ENCODE measurements around the gene GFM1. TPM values are rescaled to one million over a fixed set of nuclear protein-coding genes. Genes with fewer than 3 reads are reported as not detected.

The GFM1 gene
- total RNA-seq, 1 experiment from 2014 or later: 71.5 TPM

- in situ Hi-C loops (cut with HindIII; ENCODE audit: low pct_unique_long_range_greater_than_20kb, low sequenced_read_pairs): no loop called here
- no peak for DNase-seq (ENCODE audit: low read depth, low spot score)
Measured at GRCh38 chr3:158712443-158712842, 68.1 kb downstream of the GFM1 start.

- peak; percentile 99 for DNase-seq (ENCODE audit: low read depth, low spot score)
- in situ Hi-C loops (cut with HindIII; ENCODE audit: low pct_unique_long_range_greater_than_20kb, low sequenced_read_pairs): no loop called here
Measured at GRCh38 chr3:158713094-158713499, 68.8 kb downstream of the GFM1 start.

GRCh38 chr3:158717576-158717975, 73.2 kb downstream of the GFM1 start:
- in situ Hi-C loops (cut with HindIII; ENCODE audit: low pct_unique_long_range_greater_than_20kb, low sequenced_read_pairs): no loop called here
- DNase-seq (ENCODE audit: low read depth, low spot score): no peak

GRCh38 chr3:158718490-158719170, 74.3 kb downstream of the GFM1 start:
- in situ Hi-C loops (cut with HindIII; ENCODE audit: low pct_unique_long_range_greater_than_20kb, low sequenced_read_pairs): no loop called here
- DNase-seq (ENCODE audit: low read depth, low spot score): no peak

- DNase-seq (ENCODE audit: low read depth, low spot score): no peak
- in situ Hi-C loops (cut with HindIII; ENCODE audit: low pct_unique_long_range_greater_than_20kb, low sequenced_read_pairs): no loop called here
Measured at GRCh38 chr3:158722108-158722507, 77.8 kb downstream of the GFM1 start.

GRCh38 chr3:158723991-158724390, 79.7 kb downstream of the GFM1 start:
- no peak for DNase-seq (ENCODE audit: low read depth, low spot score)
- in situ Hi-C loops (cut with HindIII; ENCODE audit: low pct_unique_long_range_greater_than_20kb, low sequenced_read_pairs): no loop called here

- no peak for DNase-seq (ENCODE audit: low read depth, low spot score)
- in situ Hi-C loops (cut with HindIII; ENCODE audit: low pct_unique_long_range_greater_than_20kb, low sequenced_read_pairs): no loop called here
Measured at GRCh38 chr3:158725348-158726011, 81.2 kb downstream of the GFM1 start.

- in situ Hi-C loops (cut with HindIII; ENCODE audit: low pct_unique_long_range_greater_than_20kb, low sequenced_read_pairs): no loop called here
- DNase-seq (ENCODE audit: low read depth, low spot score): peak; percentile 79
Measured at GRCh38 chr3:158727206-158728060, 83.1 kb downstream of the GFM1 start.

GRCh38 chr3:158728061-158728377, 83.7 kb downstream of the GFM1 start:
- in situ Hi-C loops (cut with HindIII; ENCODE audit: low pct_unique_long_range_greater_than_20kb, low sequenced_read_pairs): no loop called here
- no peak for DNase-seq (ENCODE audit: low read depth, low spot score)

- DNase-seq (ENCODE audit: low read depth, low spot score): no peak
- in situ Hi-C loops (cut with HindIII; ENCODE audit: low pct_unique_long_range_greater_than_20kb, low sequenced_read_pairs): no loop called here
Measured at GRCh38 chr3:158728851-158729250, 84.5 kb downstream of the GFM1 start.

- in situ Hi-C loops (cut with HindIII; ENCODE audit: low pct_unique_long_range_greater_than_20kb, low sequenced_read_pairs): no loop called here
- DNase-seq (ENCODE audit: low read depth, low spot score): no peak
Measured at GRCh38 chr3:158731486-158731885, 87.2 kb downstream of the GFM1 start.

- DNase-seq (ENCODE audit: low read depth, low spot score): no peak
- in situ Hi-C loops (cut with HindIII; ENCODE audit: low pct_unique_long_range_greater_than_20kb, low sequenced_read_pairs): no loop called here
Measured at GRCh38 chr3:158731938-158732855, 87.9 kb downstream of the GFM1 start, which contains the start of gene RARRES1. Gene RARRES1, minus strand, starts transcription at chr3:158732457. Its CDS starts 42 bp downstream, at chr3:158732415.

- DNase-seq (ENCODE audit: low read depth, low spot score): no peak
- in situ Hi-C loops (cut with HindIII; ENCODE audit: low pct_unique_long_range_greater_than_20kb, low sequenced_read_pairs): no loop called here
Measured at GRCh38 chr3:158732856-158733200, 88.5 kb downstream of the GFM1 start.

- no peak for DNase-seq (ENCODE audit: low read depth, low spot score)
- in situ Hi-C loops (cut with HindIII; ENCODE audit: low pct_unique_long_range_greater_than_20kb, low sequenced_read_pairs): no loop called here
Measured at GRCh38 chr3:158733656-158734055, 89.3 kb downstream of the GFM1 start.

GRCh38 chr3:158735296-158736033, 91.1 kb downstream of the GFM1 start:
- in situ Hi-C loops (cut with HindIII; ENCODE audit: low pct_unique_long_range_greater_than_20kb, low sequenced_read_pairs): no loop called here
- no peak for DNase-seq (ENCODE audit: low read depth, low spot score)

- in situ Hi-C loops (cut with HindIII; ENCODE audit: low pct_unique_long_range_greater_than_20kb, low sequenced_read_pairs): no loop called here
- DNase-seq (ENCODE audit: low read depth, low spot score): no peak
Measured at GRCh38 chr3:158737410-158737809, 93.1 kb downstream of the GFM1 start.

GRCh38 chr3:158737976-158738615, 93.8 kb downstream of the GFM1 start:
- no peak for DNase-seq (ENCODE audit: low read depth, low spot score)
- in situ Hi-C loops (cut with HindIII; ENCODE audit: low pct_unique_long_range_greater_than_20kb, low sequenced_read_pairs): no loop called here

Measured in SK-MEL-5 (cell line).